Right lobe of liver (tissue), 4 donors: ENCODE data around the gene EHD4.

Source experiments
- POLR2A ChIP-seq: fragments of 450-650 bp; IDR thresholded peaks from one replicate; pipeline ENCODE4 v1.6.1; 2017; ENCODE audit warnings: antibody characterized with exemption, mild to moderate bottlenecking
- TF ChIP-seq, protein P1 (sequence below), 4 donors: fragments of 200-600 bp in 3 of 4; fragments of 450-650 bp in 1 of 4; IDR thresholded peaks; one replicate each; pipeline versions ENCODE4 v1.5.1 to v1.8.0; 2016 to 2022; ENCODE audit warnings: antibody characterized with exemption in 4 of 4, mild to moderate bottlenecking in 2 of 4
- donor health status: DM: no; HTN: no; CAD: no.
- donor health status: DM: no; HTN: no; CAD: no.
- donor health status: DM: no; HTN: yes; CAD: no.

DNA sequence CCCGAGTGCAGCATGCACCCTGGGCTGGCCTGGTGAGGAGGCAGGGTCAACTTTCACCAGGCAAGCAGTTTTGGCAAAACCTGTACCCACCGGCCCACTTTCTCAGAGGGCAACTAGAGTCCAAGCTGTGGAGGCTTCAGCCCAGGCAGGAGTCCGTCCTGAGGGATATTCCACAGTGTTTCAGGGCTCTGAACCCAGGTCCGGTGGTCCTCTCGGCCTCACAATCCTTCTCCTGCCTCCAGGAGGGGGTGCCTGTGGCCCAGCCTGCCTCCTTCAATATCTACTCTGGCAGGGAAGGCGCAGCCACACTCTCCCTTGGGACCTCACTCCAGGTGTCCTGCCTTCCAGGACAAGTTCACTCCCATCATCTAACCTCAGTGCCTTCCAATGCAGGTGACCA, 44.6 kb upstream of the EHD4 start:
- TF ChIP-seq, protein P1, sequence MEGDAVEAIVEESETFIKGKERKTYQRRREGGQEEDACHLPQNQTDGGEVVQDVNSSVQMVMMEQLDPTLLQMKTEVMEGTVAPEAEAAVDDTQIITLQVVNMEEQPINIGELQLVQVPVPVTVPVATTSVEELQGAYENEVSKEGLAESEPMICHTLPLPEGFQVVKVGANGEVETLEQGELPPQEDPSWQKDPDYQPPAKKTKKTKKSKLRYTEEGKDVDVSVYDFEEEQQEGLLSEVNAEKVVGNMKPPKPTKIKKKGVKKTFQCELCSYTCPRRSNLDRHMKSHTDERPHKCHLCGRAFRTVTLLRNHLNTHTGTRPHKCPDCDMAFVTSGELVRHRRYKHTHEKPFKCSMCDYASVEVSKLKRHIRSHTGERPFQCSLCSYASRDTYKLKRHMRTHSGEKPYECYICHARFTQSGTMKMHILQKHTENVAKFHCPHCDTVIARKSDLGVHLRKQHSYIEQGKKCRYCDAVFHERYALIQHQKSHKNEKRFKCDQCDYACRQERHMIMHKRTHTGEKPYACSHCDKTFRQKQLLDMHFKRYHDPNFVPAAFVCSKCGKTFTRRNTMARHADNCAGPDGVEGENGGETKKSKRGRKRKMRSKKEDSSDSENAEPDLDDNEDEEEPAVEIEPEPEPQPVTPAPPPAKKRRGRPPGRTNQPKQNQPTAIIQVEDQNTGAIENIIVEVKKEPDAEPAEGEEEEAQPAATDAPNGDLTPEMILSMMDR (IDR thresholded peaks at IDR 0.05), result no peak
- TF ChIP-seq POLR2A, result no peak
